GM18907 (cell line): ENCODE results near the gene CAMTA1.

Experiments
- ATAC-seq: cut with Tn5 transposase; IDR thresholded peaks from one replicate; pipeline ENCODE4 v1.9.1; 2021; ENCODE audit warnings: mild to moderate bottlenecking, moderate library complexity; ENCODE audit not compliant: unreplicated experiment

CAMTA1 gene

DNA sequence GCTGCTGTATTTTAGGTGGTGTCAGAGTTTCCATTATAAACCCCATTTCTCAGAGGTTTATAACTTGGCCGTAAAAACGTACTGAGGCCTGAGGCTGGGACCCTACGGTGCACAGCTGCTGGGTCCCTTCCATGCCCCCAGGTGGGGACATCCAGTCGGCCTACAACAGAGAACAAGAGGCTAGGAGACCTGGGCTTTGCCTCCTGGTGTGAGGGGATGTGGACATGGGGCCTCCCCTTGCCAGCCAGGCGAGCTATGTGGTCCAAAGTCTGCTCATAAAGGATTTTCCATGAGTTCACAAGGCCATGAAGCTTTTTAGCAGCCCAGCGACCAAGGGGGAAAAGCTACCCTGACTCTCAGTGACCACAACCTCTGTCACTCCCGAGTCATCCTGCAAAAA is 724.3 kb downstream of the CAMTA1 start:
- no peak for ATAC-seq

DNA sequence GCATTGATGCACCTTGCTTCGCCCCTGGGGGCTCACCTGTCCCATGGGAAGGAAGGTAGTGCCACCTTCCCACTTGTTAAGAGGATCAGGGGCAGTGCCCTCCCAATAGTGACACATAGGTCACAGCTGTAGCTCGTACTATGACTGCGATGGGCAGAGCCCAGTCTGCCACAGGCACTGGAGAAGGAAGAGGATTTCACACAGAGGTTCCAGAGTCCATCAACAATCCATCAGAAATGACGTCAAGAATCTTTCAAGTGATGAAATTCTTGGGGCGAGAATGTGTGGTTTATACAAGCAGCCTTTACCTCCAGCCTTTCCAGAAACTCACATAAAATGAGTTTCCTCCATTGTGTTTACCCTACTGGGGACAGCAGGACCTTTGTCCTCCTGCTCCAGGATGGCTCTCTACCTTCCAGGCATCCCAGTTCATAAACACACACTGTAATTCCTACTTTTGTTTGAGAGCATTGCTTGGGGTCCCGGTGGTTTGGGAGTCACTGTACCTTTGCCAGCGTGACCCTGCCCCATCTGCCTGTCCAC is 725.2 kb downstream of the CAMTA1 start:
- no peak for ATAC-seq

GRCh38 chr1:7511381-7511780 is 726.1 kb downstream of the CAMTA1 start:
- ATAC-seq: no peak

DNA sequence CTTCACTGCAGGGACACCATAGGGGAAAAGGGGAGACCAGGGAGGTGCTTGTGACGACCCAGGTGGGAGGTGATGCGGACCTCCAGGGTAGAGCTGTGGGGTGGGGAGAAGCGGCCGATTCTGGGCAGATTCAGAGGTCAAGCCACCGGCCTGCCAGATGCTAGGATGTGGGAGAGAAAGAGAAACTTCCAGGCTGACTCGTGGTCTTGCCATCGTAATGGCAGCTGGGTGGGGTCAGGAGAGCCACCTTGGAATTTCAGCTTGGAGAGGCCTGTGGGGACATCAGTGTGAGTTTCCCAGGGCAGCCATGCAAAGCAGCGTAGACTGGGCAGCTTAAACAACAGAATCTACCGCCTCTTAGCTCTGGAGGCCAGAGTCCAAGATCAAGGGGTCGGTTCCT is 727.8 kb downstream of the CAMTA1 start:
- ATAC-seq: no peak

GRCh38 chr1:7515175-7515574 is 729.9 kb downstream of the CAMTA1 start:
- no peak for ATAC-seq

DNA sequence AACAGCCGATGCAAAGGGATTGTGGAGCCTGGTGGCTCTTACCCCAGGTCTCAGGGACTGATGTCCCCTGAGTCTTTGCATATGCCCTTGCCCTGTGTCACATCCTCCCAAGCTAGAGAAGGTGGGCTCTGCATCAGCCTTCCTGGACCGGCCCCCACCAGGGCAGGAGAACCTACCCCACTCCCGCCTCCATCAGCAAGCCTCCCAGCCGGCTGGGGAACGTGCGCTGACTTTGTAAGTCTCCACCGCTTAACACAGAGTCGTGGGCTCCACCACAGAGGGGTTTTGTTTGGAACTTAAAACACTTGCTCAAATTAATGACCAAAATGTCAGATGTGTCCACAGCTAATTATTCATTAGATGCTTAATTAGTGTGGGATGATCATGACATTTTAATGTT is 730.6 kb downstream of the CAMTA1 start:
- no peak for ATAC-seq

GRCh38 chr1:7516341-7516740 is 731.1 kb downstream of the CAMTA1 start:
- ATAC-seq: no peak

DNA sequence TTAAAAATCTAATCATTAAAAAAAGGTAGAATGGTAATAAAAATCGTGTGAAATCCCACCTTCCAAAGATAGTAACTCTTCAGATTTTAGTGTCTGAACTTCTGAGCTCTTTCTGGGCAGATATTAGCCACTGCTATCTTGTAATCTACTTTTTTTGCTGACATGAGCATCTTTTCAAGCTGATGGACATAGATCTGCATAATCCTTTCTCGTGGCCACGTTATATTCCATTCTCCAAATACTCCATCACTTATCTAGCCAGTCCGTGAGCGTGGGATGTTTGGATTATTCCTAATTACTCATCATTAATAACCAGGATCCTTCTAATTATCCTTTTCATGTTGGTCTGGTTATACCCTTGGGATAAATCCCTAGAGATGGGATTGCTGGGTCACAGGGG is 731.7 kb downstream of the CAMTA1 start:
- no peak for ATAC-seq

- no peak for ATAC-seq
Measured at GRCh38 chr1:7517611-7518330, 732.5 kb downstream of the CAMTA1 start.

DNA sequence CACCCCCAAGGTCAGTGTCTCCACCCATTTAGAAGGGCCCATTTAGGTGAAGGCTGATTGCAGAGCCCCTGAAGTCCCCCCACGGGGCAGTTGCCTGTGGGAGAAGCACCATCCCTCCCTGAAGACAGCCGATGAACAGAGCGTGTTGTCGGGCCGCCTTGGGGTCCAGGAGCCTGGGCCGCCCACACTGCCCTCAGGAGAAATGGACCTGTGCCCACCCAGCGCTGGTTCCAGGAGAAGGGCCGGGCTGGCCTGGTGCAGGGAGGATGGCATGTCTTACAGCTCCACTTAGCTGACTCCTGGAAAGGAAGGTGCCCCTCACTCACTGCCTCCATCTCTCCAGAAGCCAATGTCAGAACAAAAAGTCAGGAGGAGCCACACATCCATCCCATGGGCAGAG is 733.2 kb downstream of the CAMTA1 start:
- no peak for ATAC-seq

GRCh38 chr1:7519181-7519860 is 734.1 kb downstream of the CAMTA1 start:
- ATAC-seq: no peak

DNA sequence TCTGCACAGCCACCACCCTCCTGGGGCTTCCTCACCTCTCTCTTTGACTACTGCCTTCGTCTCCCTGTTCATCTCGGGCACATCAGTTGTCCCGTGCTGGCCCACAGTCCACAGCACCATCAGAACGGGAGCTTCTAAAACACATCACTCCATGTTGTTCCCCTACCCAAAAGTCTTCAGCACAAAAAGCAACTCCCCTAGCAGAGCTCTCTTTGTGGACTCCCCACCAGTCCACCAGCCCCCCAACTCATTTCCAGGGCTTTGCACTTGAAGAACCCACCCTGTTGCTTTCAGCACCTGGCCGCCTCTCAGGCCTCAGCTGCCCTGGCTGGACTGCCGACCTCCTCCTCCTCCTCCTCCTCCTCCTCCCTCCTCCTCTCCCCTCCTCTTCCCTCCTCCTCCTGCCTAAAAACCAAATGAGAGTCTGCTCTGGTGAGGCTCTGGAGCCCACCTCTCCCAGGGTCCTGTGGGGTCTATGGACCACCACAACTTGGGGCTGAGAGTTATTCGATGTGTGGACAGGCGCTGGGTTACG is 734.7 kb downstream of the CAMTA1 start:
- ATAC-seq: no peak

- no peak for ATAC-seq
Measured at GRCh38 chr1:7520496-7520895, 735.2 kb downstream of the CAMTA1 start.

DNA sequence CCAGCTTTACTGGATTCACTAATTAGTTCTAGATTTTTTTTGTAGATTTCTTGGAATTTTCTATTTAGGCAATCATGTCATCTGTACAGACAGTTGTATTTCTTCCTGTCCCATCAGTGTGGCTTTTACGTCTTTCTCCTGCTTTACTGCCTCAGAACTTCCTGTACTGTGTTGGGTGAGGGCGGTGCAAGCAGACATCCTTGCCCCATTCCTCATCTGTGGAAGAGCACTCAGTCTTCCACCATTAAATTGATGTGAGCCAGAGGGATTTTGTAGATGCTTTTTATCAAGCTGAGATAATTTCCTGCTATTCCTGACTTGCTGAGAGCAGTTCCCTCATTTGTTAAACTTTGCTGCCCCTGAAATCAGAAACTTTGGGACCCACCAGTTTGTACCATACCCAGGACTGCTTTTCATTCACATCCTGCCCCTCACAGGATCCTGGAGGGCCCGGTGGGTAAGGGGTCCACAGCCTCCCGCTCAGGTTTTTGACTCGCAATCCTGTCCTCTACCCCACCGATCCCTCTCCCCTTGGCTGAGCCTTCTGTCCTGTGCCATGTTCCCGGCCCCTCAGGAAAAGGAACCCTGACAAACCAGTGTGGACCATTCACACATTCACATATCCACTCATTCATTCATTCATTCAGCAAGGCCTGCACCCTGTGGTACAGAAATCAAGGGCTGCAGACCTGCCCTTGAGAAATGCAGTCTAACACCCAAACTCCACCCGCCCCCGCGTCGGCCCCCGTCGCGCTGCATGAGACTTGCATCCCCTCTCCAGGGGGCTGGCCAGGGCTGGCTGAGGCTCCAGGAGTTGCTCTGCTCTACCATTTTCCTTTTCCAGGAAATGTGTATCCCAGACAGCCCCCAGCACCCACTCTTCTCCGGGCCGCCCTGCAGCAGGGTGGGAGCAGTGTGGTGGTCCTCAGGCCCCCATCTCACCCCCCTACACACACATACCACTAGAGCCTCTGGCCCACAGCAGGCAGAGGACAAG is 739.4 kb downstream of the CAMTA1 start:
- ATAC-seq: no peak

DNA sequence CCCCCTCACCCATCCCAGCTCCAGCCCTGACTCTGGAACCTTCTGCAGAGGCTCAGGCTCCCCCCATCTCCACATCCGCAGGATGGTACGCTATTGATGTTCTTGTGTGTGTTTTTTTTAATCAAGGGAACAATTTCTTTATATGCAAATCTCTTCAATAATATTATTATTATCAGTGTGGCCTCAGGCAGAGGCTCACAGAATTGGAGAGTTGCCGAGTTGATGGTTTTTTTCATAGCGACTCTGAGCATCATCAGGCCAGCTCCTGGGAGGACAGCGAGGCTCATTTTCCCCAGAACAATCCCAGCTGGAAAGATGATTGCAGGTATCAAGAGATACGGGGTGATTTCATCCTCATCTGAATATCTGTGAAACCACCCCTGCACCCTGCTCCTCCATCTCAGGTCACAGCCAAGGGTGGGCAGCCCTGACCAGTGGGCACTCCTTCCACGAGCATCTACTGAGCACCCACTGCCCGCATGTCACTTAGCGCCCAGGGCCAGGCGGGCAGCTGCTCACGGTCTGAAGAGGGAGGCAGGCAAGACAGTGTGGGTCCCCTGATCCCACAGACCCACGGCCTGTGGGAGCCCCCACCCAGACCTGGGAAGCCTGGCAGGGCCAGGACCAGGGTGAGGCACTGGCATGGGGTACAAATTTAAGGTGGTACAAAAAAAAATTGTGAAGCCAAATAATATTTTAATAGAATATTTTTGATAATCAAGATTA is 740.2 kb downstream of the CAMTA1 start:
- ATAC-seq: no peak

DNA sequence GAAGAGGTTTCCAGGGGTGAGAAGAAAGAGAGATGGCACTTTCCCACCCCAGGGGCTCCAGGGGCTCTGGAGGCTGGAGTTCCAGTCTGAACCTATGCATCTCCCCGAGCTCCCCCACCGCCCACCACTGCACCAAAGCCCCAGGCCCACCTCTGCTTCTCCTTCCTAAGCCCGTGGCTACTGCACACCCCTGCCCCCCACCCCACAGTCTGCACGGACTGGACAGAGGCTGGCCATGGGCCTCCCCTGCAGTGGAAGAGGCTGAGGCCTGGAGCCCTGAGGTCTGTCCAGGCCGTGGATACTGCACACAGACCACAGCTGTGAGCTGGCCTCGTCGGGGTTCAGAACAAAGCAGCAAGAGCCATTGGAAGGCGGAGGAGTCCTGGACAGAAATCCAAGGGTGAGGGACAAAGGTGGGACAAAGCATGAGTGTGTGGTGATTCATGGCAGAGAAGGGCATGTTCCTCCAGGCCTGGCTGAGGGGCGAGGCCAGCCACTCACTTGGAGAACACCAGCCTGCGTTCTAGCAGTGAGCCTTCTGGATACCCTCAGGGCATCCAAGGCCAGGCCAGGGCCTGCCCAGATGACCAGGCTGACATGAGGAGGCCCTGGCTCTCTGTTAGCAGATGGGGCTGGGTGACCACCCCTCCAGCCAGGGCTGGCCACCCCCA is 741.1 kb downstream of the CAMTA1 start:
- no peak for ATAC-seq

DNA sequence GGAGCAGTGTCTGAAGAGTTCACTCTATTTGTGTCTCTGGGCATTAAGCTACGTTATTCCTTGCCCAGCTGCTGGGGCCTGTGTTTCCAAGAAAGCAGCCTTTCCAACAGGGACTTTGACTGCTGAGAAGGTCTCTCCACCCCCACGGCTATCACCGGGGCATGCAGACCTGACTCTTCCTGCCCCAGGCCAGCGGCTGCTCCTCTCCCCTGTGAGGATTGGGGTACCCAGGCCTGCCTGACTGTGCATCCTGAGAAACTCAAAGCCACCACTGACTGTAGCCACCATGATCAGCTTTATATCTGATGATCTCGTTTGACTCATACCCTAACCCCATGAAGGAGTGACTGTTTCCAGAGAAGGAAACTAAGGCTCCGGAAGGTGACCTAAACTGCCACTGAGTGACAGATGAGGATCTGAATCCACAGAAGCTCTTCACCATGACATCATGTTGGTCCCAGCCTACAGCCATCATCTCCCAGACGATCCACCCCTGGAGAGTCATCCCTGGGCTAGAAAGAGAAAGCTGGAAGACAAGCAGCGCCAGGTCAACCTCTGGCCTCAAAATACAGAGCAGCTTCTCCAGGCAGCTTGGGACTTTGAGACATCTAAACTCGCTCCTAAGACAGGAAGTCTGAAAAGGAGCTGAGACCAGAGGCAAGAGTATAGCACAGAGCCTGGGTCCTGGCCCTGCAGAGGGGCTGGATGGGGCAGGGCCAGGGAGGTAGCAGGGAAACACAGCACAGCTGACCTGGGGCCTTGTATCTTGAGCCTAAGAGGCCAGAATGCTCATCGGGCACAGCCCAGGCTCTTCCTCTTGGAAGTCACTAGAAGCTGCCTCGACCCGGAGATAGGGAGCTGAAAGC is 741.8 kb downstream of the CAMTA1 start:
- ATAC-seq: no peak

GRCh38 chr1:7527733-7528045 is 742.4 kb downstream of the CAMTA1 start:
- ATAC-seq: no peak
